Endothelial cell of umbilical vein (primary cell): ENCODE data around the gene NT5DC1. TPM values are rescaled to one million over a fixed set of nuclear protein-coding genes. Genes with fewer than 3 reads are reported as not detected.

Experiments
- BruUV-seq: library from RNA; stranded (reverse); fragments of 400-500 nt; replicated peaks from 2 replicates; lab custom pipeline; 2021; lab: Mats Ljungman, UMichigan
- CTCF ChIA-PET: fragments of 300-600, 350-600 bp; sonication (Branson Sonifier 250); formaldehyde crosslinking; loops from one replicate; lab custom pipeline; 2021; ENCODE audit warnings: antibody characterized with exemption, inconsistent platforms; lab: Charles Lee
- POLR2A ChIA-PET: fragments of 300-600, 350-600 bp; sonication (Branson Sonifier 250); formaldehyde crosslinking; loops from one replicate; lab custom pipeline; 2021; ENCODE audit warnings: antibody characterized with exemption, inconsistent platforms; lab: Charles Lee
- DNase-seq: peaks from one replicate; pipeline ENCODE4 v3.0.0-alpha.2; 2011; ENCODE audit warnings: low read depth, low spot score
- FAIRE-seq: peaks from 2 replicates; lab custom pipeline; 2011; peaks lifted over from hg19 to GRCh38; lab: Jason Lieb, UNC
- H2AFZ ChIP-seq: 2 replicates; pipeline ENCODE4 v1.6.0; 2012; ENCODE audit warnings: low read depth, low read length, control low read depth, inconsistent platforms
- H3K27ac ChIP-seq: 2 replicates; pipeline ENCODE4 v1.5.1; 2011; ENCODE audit warnings: low read depth, mild to moderate bottlenecking, control low read depth, low read length, moderate library complexity; ENCODE audit not compliant: insufficient read depth
- H3K27me3 ChIP-seq, 2 experiments: 2 replicates each; pipeline versions ENCODE4 v1.6.0 to v1.6.1; 2011; ENCODE audit warnings: low read length in 2 of 2, mixed read lengths in 1 of 2; ENCODE audit not compliant: control insufficient read depth in 2 of 2, insufficient read depth in 2 of 2
- H3K36me3 ChIP-seq, 2 experiments: 2 replicates in 1 of 2; 3 replicates in 1 of 2; pipeline ENCODE4 v1.5.1; 2011; ENCODE audit warnings: low read length in 2 of 2, mild to moderate bottlenecking in 1 of 2, moderate library complexity in 1 of 2; ENCODE audit not compliant: control insufficient read depth in 2 of 2, insufficient read depth in 2 of 2; ENCODE audit errors: extremely low read depth in 1 of 2
- H3K4me1 ChIP-seq: 3 replicates; pipeline ENCODE4 v1.5.1; 2011; ENCODE audit warnings: mild to moderate bottlenecking, low read length; ENCODE audit not compliant: control insufficient read depth, insufficient read depth; ENCODE audit errors: extremely low read depth
- H3K4me2 ChIP-seq: 2 replicates; pipeline ENCODE4 v1.6.1; 2011; ENCODE audit warnings: low read length, control low read depth, mixed read lengths; ENCODE audit not compliant: insufficient read depth
- H3K4me3 ChIP-seq, 3 experiments: fragments of 200-600 bp in 1 of 3; sonication (generic), shearing (Covaris generic) in 1 of 3; replicated peaks in 1 of 3; 2 replicates each; pipeline ENCODE4 v1.5.1; 2011 to 2016; ENCODE audit warnings: control low read depth in 3 of 3, low read length in 3 of 3, mild to moderate bottlenecking in 2 of 3, inconsistent platforms in 1 of 3, low read depth in 1 of 3, moderate library complexity in 1 of 3; ENCODE audit not compliant: insufficient read depth in 1 of 3
- H3K79me2 ChIP-seq: 2 replicates; pipeline ENCODE4 v1.6.0; 2012; ENCODE audit warnings: low read length, inconsistent platforms; ENCODE audit not compliant: control insufficient read depth, insufficient read depth
- H3K9ac ChIP-seq: replicated peaks from 2 replicates; pipeline ENCODE3; 2011; ENCODE audit warnings: low read length, control low read depth; ENCODE audit not compliant: insufficient read depth; ENCODE audit errors: extremely low read depth
- H3K9me1 ChIP-seq: replicated peaks from 3 replicates; pipeline ENCODE4 v1.6.0; 2011; ENCODE audit warnings: mild to moderate bottlenecking, low read length; ENCODE audit not compliant: control insufficient read depth, insufficient read depth; ENCODE audit errors: extremely low read depth
- H3K9me3 ChIP-seq: replicated peaks from 2 replicates; pipeline ENCODE4 v1.5.1; 2012; ENCODE audit warnings: low read length, inconsistent platforms; ENCODE audit not compliant: control insufficient read depth, insufficient read depth
- H4K20me1 ChIP-seq: replicated peaks from 2 replicates; pipeline ENCODE3; 2011; ENCODE audit warnings: mild to moderate bottlenecking, low read length; ENCODE audit not compliant: control insufficient read depth, insufficient read depth; ENCODE audit errors: extremely low read depth
- EZH2 ChIP-seq: IDR thresholded peaks from 2 replicates; pipeline ENCODE4 v1.6.1; 2012; ENCODE audit warnings: borderline replicate concordance, low read depth, mild to moderate bottlenecking, moderate library complexity, low read length, inconsistent platforms; ENCODE audit not compliant: severe bottlenecking
- FOS ChIP-seq: IDR thresholded peaks from 2 replicates; pipeline ENCODE4 v1.6.1; 2011; ENCODE audit warnings: mild to moderate bottlenecking, low read length, moderate library complexity, borderline replicate concordance; ENCODE audit not compliant: insufficient read depth
- GATA2 ChIP-seq: IDR thresholded peaks from 2 replicates; pipeline ENCODE4 v1.7.0; 2011; ENCODE audit warnings: low read depth, mild to moderate bottlenecking, moderate library complexity, mixed read lengths, low read length; ENCODE audit not compliant: insufficient read length, insufficient read depth
- JUN ChIP-seq: IDR thresholded peaks from 2 replicates; pipeline ENCODE4 v1.6.1; 2011; ENCODE audit warnings: borderline replicate concordance, low read depth; ENCODE audit not compliant: insufficient read length, insufficient read depth
- MAX ChIP-seq: IDR thresholded peaks from 2 replicates; pipeline ENCODE4 v1.6.1; 2011; ENCODE audit not compliant: insufficient read depth, insufficient read length
- MYC ChIP-seq: IDR thresholded peaks from one replicate; pipeline ENCODE4 v1.6.1; 2011; ENCODE audit warnings: mild to moderate bottlenecking, low read depth, low read length
- POLR2A ChIP-seq: IDR thresholded peaks from 2 replicates; pipeline ENCODE4 v1.6.1; 2012; ENCODE audit warnings: low read depth, mild to moderate bottlenecking, control low read depth, low read length
- POLR2AphosphoS5 ChIP-seq: IDR thresholded peaks from 2 replicates; pipeline ENCODE4 v1.6.1; 2012; ENCODE audit warnings: low read depth, mild to moderate bottlenecking, control low read depth, low read length, moderate library complexity; ENCODE audit not compliant: insufficient read depth
- dilution Hi-C: fragments of 300-500 bp; cut with MboI; formaldehyde crosslinking; loops from one replicate; pipeline ENCODE4 v1.15.0; 2019; ENCODE audit warnings: low sequenced_read_pairs; ENCODE audit not compliant: extremely low pct_ligation_motif_present
- intact Hi-C: fragments of 100-400 bp; cut with micrococcal nuclease; formaldehyde crosslinking; loops from one replicate; pipeline ENCODE4 v1.10.0; 2022
- polyA plus RNA-seq, 4 experiments: library from polyadenylated mRNA; depleted of rRNA in 3 of 4; stranded (reverse) in 3 of 4; unstranded in 1 of 4; fragments of >200 nt; gene quantifications; 2 replicates each; pipeline versions ENCODE4 v1.2.1 to v1.2.3, GENCODE V29; 2011 to 2012; ENCODE audit warnings: missing spikeins in 1 of 4
- total RNA-seq: library from RNA; stranded (reverse); gene quantifications from 2 replicates; pipeline ENCODE4 v1.2.3, GENCODE V29; 2021
- TF ChIP-seq, protein P1 (sequence below), 2 donors: IDR thresholded peaks; 1 replicate in 1 of 2; 2 replicates in 1 of 2; pipeline ENCODE4 v1.5.1; 2011; ENCODE audit warnings: low read length in 2 of 2, mild to moderate bottlenecking in 2 of 2, moderate library complexity in 2 of 2, control low read depth in 1 of 2, inconsistent platforms in 1 of 2, low read depth in 1 of 2; ENCODE audit not compliant: insufficient read depth in 1 of 2; ENCODE audit errors: extremely low read depth in 1 of 2

The NT5DC1 gene
- total and polyA plus RNA-seq, 2 donors (not counting 3 experiments of a cell fraction or from before 2014, with no cell fraction given) = 11.3 to 24.3 TPM

DNA sequence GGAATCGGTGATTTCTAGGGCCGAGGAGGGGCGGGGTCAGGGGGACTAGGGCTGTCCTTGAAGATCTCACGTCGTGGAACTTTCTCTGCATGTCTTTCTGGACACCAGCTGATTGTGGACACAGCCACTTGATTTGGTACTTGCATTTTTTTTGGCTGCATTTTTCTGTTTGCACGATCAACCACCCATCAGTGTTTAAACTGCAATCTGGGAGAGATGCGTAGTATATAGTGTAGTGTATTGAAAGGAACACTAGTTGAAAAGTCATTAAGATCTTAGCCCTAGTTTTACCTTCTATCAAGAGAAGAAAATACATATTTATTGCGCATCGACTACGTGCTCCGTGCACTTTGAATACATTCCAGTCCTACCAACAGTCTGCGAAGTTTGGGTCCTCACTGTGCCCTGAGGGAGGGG lies 657 bp downstream of the NT5DC1 start:
- Histone ChIP-seq H3K79me2 (no peaks in the 10 kb centered on the region), H3K9me1 (no peaks in the 10 kb centered on the region), H3K4me1 (peaks cover 11% of the 10 kb centered on the region), H3K9me3 (no peaks in the 10 kb centered on the region), H3K9ac (peak overlapping the region; percentile 76), H4K20me1 (no peaks in the 10 kb centered on the region), H3K36me3 (no peaks in the 10 kb centered on the region), H2AFZ (peak overlapping the region; percentile 70), H3K4me2 (peak overlapping the region; percentile 94), H3K4me3 (peak overlapping the region; percentile 49 to 85 (median 62)), H3K27ac (no peak overlapping the region), H3K27me3 (peaks cover 0 to 3% of the 10 kb centered on the region in 2 experiments)
- CTCF ChIA-PET = interaction anchor here (0.9 to 4.0 kb wide), 5 partner anchors 11 to 92 kb away, joined by 3 to 43 read pairs (median 11); no protein-coding TSS in a partner anchor
- no peak for TF ChIP-seq GATA2
- no peak for TF ChIP-seq POLR2AphosphoS5
- TF ChIP-seq, protein P1, sequence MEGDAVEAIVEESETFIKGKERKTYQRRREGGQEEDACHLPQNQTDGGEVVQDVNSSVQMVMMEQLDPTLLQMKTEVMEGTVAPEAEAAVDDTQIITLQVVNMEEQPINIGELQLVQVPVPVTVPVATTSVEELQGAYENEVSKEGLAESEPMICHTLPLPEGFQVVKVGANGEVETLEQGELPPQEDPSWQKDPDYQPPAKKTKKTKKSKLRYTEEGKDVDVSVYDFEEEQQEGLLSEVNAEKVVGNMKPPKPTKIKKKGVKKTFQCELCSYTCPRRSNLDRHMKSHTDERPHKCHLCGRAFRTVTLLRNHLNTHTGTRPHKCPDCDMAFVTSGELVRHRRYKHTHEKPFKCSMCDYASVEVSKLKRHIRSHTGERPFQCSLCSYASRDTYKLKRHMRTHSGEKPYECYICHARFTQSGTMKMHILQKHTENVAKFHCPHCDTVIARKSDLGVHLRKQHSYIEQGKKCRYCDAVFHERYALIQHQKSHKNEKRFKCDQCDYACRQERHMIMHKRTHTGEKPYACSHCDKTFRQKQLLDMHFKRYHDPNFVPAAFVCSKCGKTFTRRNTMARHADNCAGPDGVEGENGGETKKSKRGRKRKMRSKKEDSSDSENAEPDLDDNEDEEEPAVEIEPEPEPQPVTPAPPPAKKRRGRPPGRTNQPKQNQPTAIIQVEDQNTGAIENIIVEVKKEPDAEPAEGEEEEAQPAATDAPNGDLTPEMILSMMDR (IDR thresholded peaks at IDR 0.05; ENCODE audit: extremely low read depth in 1 of 2, insufficient read depth in 1 of 2, low read depth in 1 of 2, low read length in 2 of 2) = no peak
- BruUV-seq = no TSS peak
- FAIRE-seq (peak; percentile 82), DNase-seq (no peak)
- dilution Hi-C loops = no loop called here
- intact Hi-C loops = no loop called here
- POLR2A ChIA-PET = no interaction called here

GRCh38 chr6:116101790-116102189 lies 1.1 kb downstream of the NT5DC1 start:
- peak overlapping the region; percentile 76 for H3K9ac ChIP-seq
- no peaks in the 10 kb centered on the region for H3K36me3 ChIP-seq
- peak overlapping the region in 1 of 3 experiments; percentile 85 for H3K4me3 ChIP-seq
- H3K4me2 ChIP-seq = peak overlapping the region; percentile 94
- H3K79me2 ChIP-seq = no peaks in the 10 kb centered on the region
- peaks cover 0 to 3% of the 10 kb centered on the region in 2 experiments for H3K27me3 ChIP-seq
- no peak for FAIRE-seq
- H3K27ac ChIP-seq = no peak overlapping the region
- dilution Hi-C loops (no loop called here), intact Hi-C loops (no loop called here)
- H4K20me1 ChIP-seq = no peaks in the 10 kb centered on the region
- DNase-seq = no peak
- no peak overlapping the region for H2AFZ ChIP-seq
- no peaks in the 10 kb centered on the region for H3K9me3 ChIP-seq
- no TSS peak for BruUV-seq
- peaks cover 14% of the 10 kb centered on the region for H3K4me1 ChIP-seq
- ChIA-PET POLR2A (no interaction called here), CTCF (interaction anchor here (0.9 to 4.0 kb wide), 4 partner anchors 10 to 93 kb away, joined by 3 to 43 read pairs (median 22); no protein-coding TSS in a partner anchor)
- no peak for TF ChIP-seq POLR2AphosphoS5
- no peak for TF ChIP-seq JUN
- TF ChIP-seq FOS = no peak
- TF ChIP-seq MAX = no peak
- TF ChIP-seq, protein P1 (IDR thresholded peaks at IDR 0.05; ENCODE audit: extremely low read depth in 1 of 2, insufficient read depth in 1 of 2, low read depth in 1 of 2, low read length in 2 of 2) = no peak
- TF ChIP-seq EZH2 = no peak
- TF ChIP-seq MYC = no peak
- TF ChIP-seq POLR2A = no peak
- TF ChIP-seq GATA2 = no peak
- no peaks in the 10 kb centered on the region for H3K9me1 ChIP-seq
